Endothelial cell of umbilical vein (primary cell): ENCODE results near the gene TBC1D14.

Experiments used
- CTCF ChIP-seq, 2 donors: IDR thresholded peaks; 1 replicate in 1 of 2; 2 replicates in 1 of 2; pipeline ENCODE4 v1.5.1; 2011; ENCODE audit warnings: low read length in 2 of 2, mild to moderate bottlenecking in 2 of 2, moderate library complexity in 2 of 2, control low read depth in 1 of 2, inconsistent platforms in 1 of 2, low read depth in 1 of 2; ENCODE audit not compliant: insufficient read depth in 1 of 2; ENCODE audit errors: extremely low read depth in 1 of 2
- EZH2 ChIP-seq: IDR thresholded peaks from 2 replicates; pipeline ENCODE4 v1.6.1; 2012; ENCODE audit warnings: borderline replicate concordance, low read depth, mild to moderate bottlenecking, moderate library complexity, low read length, inconsistent platforms; ENCODE audit not compliant: severe bottlenecking
- FOS ChIP-seq: IDR thresholded peaks from 2 replicates; pipeline ENCODE4 v1.6.1; 2011; ENCODE audit warnings: mild to moderate bottlenecking, low read length, moderate library complexity, borderline replicate concordance; ENCODE audit not compliant: insufficient read depth
- JUN ChIP-seq: IDR thresholded peaks from 2 replicates; pipeline ENCODE4 v1.6.1; 2011; ENCODE audit warnings: borderline replicate concordance, low read depth; ENCODE audit not compliant: insufficient read length, insufficient read depth
- MAX ChIP-seq: IDR thresholded peaks from 2 replicates; pipeline ENCODE4 v1.6.1; 2011; ENCODE audit not compliant: insufficient read depth, insufficient read length
- MYC ChIP-seq: IDR thresholded peaks from one replicate; pipeline ENCODE4 v1.6.1; 2011; ENCODE audit warnings: mild to moderate bottlenecking, low read depth, low read length
- POLR2A ChIP-seq: IDR thresholded peaks from 2 replicates; pipeline ENCODE4 v1.6.1; 2012; ENCODE audit warnings: low read depth, mild to moderate bottlenecking, control low read depth, low read length
- POLR2AphosphoS5 ChIP-seq: IDR thresholded peaks from 2 replicates; pipeline ENCODE4 v1.6.1; 2012; ENCODE audit warnings: low read depth, mild to moderate bottlenecking, control low read depth, low read length, moderate library complexity; ENCODE audit not compliant: insufficient read depth

- no peak for TF ChIP-seq FOS
- TF ChIP-seq POLR2A: no peak
- TF ChIP-seq MYC: no peak
- no peak for TF ChIP-seq CTCF (IDR thresholded peaks at IDR 0.05; ENCODE audit: extremely low read depth in 1 of 2, insufficient read depth in 1 of 2, low read depth in 1 of 2, low read length in 2 of 2)
- no peak for TF ChIP-seq POLR2AphosphoS5
- no peak for TF ChIP-seq MAX
- no peak for TF ChIP-seq EZH2
- no peak for TF ChIP-seq JUN
These were observed 1.6 kb downstream of the TBC1D14 start for GRCh38 chr4:6910960-6911874.
